Naive thymus-derived CD8-positive, alpha-beta T cell (primary cell): ENCODE measurements around the gene PLEKHG4. TPM values are rescaled to one million over a fixed set of nuclear protein-coding genes. Genes with fewer than 3 reads are reported as not detected.

Source experiments
- ATAC-seq, 2 donors: fragments of 150-1000 bp; cut with Tn5 transposase in 1 of 2; sonication (Bioruptor Pico), chemical (Tn5 transposase) in 1 of 2; 1 replicate in 1 of 2; 2 replicates in 1 of 2; pipeline ENCODE4 v1.10.0; 2021; ENCODE audit warnings: mild to moderate bottlenecking in 2 of 2, moderate library complexity in 2 of 2
- POLR2A ChIA-PET: fragments of 350-600 bp; sonication (Branson Sonifier 250); formaldehyde crosslinking; loops from one replicate; lab custom pipeline; 2021; ENCODE audit warnings: antibody characterized with exemption; lab: Charles Lee
- DNase-seq, 10 donors: peaks; one replicate each; pipeline versions ENCODE4 v3.0.0 to v3.0.0-alpha.2; 2020 to 2022
- H3K27ac Mint-ChIP-seq, 10 donors: one replicate each; pipeline ENCODE4 v1.8.0; 2020 to 2022; ENCODE audit warnings: mild to moderate bottlenecking in 10 of 10, mixed read lengths in 10 of 10, moderate library complexity in 4 of 10, inconsistent platforms in 1 of 10
- H3K27me3 Mint-ChIP-seq, 5 donors: one replicate each; pipeline ENCODE4 v1.8.0; 2021 to 2022; ENCODE audit warnings: mixed read lengths in 5 of 5
- H3K36me3 Mint-ChIP-seq, 3 donors: one replicate each; pipeline ENCODE4 v1.8.0; 2020 to 2022; ENCODE audit warnings: mixed read lengths in 3 of 3, mild to moderate bottlenecking in 2 of 3, inconsistent platforms in 1 of 3
- H3K4me1 Mint-ChIP-seq, 4 donors: one replicate each; pipeline ENCODE4 v1.8.0; 2021 to 2022; ENCODE audit warnings: mixed read lengths in 4 of 4
- H3K4me3 Mint-ChIP-seq, 10 donors: one replicate each; pipeline ENCODE4 v1.8.0; 2020 to 2022; ENCODE audit warnings: mild to moderate bottlenecking in 10 of 10, mixed read lengths in 10 of 10, moderate library complexity in 6 of 10, inconsistent platforms in 1 of 10
- H3K9me3 Mint-ChIP-seq, 9 donors: one replicate each; pipeline ENCODE4 v1.8.0; 2020 to 2022; ENCODE audit warnings: mixed read lengths in 9 of 9, mild to moderate bottlenecking in 3 of 9, inconsistent platforms in 1 of 9, moderate library complexity in 1 of 9
- polyA plus RNA-seq, 3 donors: library from polyadenylated mRNA; unstranded; fragments of 300-500 nt; fragmentation: Illumina TruSeq; gene quantifications; one replicate each; pipeline ENCODE4 v1.2.3, GENCODE V29; 2021
- total RNA-seq, 8 experiments: library from RNA in 2 of 8; stranded (reverse) in 2 of 8; gene quantifications; one replicate each; pipeline ENCODE4 v1.2.3 and lab custom pipeline; 2021 to 2026

Gene PLEKHG4
- total and polyA plus RNA-seq, 5 experiments from 2014 or later, result 7.9 to 41.0 (median 11.7) TPM

DNA sequence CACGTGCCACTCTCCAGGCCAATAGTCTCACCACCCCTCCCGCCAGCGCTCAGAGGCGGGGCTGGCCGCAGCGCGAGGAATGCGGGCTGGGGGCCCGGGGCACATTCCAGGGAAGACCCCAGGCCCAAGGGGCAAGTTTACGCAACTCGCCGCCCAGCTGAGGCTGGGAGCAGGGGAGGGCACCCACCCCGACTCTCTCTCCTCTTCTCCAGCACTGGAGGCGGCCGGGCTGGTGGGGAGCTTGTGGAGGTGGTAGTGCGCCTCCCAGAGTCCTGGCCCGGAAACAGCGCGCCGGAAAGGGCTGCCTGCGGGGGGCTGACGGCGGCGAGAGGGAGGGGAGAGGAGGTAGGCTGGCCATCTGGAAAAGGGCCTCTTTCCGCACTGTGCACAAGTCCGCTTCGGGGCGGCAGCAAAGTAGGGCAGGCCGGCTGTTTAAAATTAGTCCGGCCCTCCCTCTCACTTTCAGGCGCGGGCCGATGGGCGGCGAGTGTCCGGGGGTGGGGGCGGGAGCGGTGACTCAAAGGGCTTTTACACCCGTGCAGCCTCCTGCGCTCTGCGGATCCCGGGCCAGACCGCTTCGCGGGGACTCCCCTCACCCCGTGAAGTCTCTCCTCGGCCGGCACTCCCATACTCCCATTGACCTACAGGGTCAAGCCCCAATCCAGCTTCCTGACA lies 33.1 kb upstream of the PLEKHG4 start:
- DNase-seq (peak; percentile 20 to 69 (median 35)), ATAC-seq (no peak)
- Mint-ChIP-seq H3K4me3 (peak overlapping the region; percentile 87 to 98 (median 90)), H3K4me1 (peaks cover 31 to 57% (median 56%) of the 10 kb centered on the region in 4 donors), H3K27ac (peak overlapping the region in 5 of 10 donors; percentile 75 to 94 (median 87)), H3K36me3 (no peaks in the 10 kb centered on the region), H3K9me3 (no peaks in the 10 kb centered on the region), H3K27me3 (peaks cover 0 to 8% (median 0%) of the 10 kb centered on the region in 5 donors)
- POLR2A ChIA-PET, result interaction anchor here (1.1 to 5.7 kb wide), 2 partner anchors 17 to 38 kb away, joined by 3 to 99 read pairs; partner anchors contain the start of gene TMEM208

DNA sequence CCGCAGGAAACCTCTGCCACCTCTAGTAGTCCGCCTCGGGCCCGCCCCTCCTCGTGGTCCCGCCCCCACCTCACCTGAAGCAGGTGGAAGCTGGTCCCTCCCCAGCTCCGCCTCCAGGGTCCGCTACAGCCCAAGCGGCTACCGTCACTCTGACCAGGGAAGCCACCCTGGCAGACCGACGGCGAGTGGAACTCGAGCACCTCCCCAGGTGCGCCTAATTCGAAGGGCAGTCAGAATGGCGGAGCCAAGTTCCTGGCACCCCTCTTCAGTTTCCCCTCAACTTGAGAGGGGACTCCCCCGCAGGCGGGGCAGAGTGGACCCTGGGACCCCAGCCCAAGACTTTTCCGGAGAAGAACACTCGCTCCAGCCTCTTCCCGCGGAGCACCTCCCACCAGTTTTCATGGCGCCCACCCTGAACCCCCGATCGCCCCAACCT lies 32.6 kb upstream of the PLEKHG4 start:
- POLR2A ChIA-PET, result interaction anchor here (1.1 to 5.7 kb wide), 4 partner anchors 18 to 313 kb away, joined by 3 to 99 read pairs (median 3); partner anchors contain the start of gene TMEM208
- Mint-ChIP-seq H3K27me3 (peaks cover 0 to 10% (median 0%) of the 10 kb centered on the region in 5 donors), H3K4me1 (peaks cover 31 to 56% (median 52%) of the 10 kb centered on the region in 4 donors), H3K9me3 (no peaks in the 10 kb centered on the region), H3K36me3 (no peaks in the 10 kb centered on the region), H3K27ac (peak overlapping the region in 8 of 10 donors; percentile 75 to 94 (median 87)), H3K4me3 (peak overlapping the region; percentile 87 to 98 (median 90))
- DNase-seq, result peak in 6 of 10 donors; percentile 15 to 52 (median 38)
- ATAC-seq, result peak; percentile 7

DNA sequence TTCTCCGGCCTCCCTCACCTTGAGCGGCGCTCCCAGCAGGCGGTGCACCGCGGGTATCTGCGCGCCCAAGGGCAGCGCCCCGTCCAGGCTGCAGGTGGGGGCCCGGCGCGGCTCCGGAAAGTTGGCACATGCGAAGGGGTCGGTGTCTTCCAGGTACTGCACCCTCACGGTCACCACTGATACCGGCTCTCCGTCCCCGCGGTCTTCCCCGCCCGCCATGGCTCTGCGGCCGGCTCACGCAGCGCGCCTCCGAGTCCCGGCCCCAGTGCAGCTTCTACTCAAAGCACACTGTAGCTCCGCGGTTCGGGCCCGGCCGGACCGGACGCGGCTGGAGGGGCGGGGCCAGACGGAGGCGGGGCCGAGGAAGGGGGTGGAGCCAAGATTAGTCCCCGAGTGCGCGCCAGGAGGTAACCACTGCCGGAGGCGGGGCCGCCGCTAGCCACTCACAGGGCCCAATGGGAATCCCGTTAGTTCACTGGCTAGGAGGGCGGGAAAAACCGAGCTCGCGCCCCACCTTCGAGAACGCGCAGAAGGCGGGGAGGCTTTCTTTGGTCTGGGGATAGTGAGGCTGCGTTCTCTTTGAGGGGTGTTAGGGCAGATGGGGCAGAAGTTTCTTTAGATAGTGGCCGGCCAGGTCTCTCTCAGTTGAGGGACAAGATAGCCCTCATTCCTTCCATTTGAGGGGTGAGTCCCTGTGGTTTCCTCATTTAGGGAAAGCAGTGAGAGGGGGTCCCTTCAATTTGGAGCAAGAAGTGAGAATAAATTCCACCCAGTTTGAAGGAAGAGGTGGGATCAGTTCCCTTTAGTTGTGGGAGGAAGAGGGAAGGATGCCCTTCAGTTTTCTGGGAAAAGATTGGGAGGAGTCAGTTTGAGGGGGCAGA lies 31.9 kb upstream of the PLEKHG4 start, which contains the start of gene FHOD1:
FHOD1 (minus strand) TSS at position 290 of the 881 bp plus-strand sequence; CDS start at position 219, 71 bp downstream.
- Mint-ChIP-seq H3K36me3 (no peaks in the 10 kb centered on the region), H3K27me3 (peaks cover 0 to 11% (median 0%) of the 10 kb centered on the region in 5 donors), H3K27ac (peak within 1 kb of the TSS; percentile 77 to 94 (median 87)), H3K4me3 (peak within 1 kb of the TSS; percentile 87 to 98 (median 90)), H3K9me3 (no peaks in the 10 kb centered on the region), H3K4me1 (peaks cover 31 to 55% (median 51%) of the 10 kb centered on the region in 4 donors)
- ATAC-seq (peak; percentile 75 to 77), DNase-seq (peak; percentile 87 to 96 (median 90))
- POLR2A ChIA-PET, result interaction anchor here (1.2 to 5.7 kb wide), 4 partner anchors 18 to 314 kb away, joined by 3 to 99 read pairs (median 3); partner anchors contain the start of gene TMEM208

DNA sequence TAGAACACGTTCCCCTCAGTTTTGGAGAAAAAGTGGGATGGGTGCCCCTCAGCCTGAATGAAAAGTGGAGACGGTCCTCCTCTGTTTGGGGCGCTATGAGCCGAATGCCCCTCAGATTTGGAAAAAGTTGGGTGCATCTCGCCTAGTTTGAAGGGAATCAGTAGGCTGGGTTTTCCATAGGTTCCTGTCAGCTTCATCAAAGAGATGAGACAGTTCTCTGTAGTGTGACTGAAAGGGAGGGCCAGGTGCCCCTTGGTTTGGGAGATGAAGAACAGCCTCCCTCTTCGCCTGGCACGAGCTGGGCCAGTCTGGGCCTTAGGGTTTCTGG lies 31.3 kb upstream of the PLEKHG4 start:
- H3K27ac Mint-ChIP-seq, result peak overlapping the region in 9 of 10 donors; percentile 17 to 89 (median 87)
- H3K27me3 Mint-ChIP-seq, result peaks cover 0 to 11% (median 0%) of the 10 kb centered on the region in 5 donors
- POLR2A ChIA-PET, result interaction anchor here (1.2 to 5.7 kb wide), 4 partner anchors 19 to 315 kb away, joined by 3 to 99 read pairs (median 3); partner anchors contain the start of gene TMEM208
- peak in 1 of 10 donors; percentile 12 for DNase-seq
- ATAC-seq, result no peak
- no peaks in the 10 kb centered on the region for H3K36me3 Mint-ChIP-seq
- H3K4me3 Mint-ChIP-seq, result peak overlapping the region; percentile 87 to 98 (median 90)
- H3K9me3 Mint-ChIP-seq, result no peaks in the 10 kb centered on the region
- peaks cover 30 to 51% (median 49%) of the 10 kb centered on the region in 4 donors for H3K4me1 Mint-ChIP-seq

DNA sequence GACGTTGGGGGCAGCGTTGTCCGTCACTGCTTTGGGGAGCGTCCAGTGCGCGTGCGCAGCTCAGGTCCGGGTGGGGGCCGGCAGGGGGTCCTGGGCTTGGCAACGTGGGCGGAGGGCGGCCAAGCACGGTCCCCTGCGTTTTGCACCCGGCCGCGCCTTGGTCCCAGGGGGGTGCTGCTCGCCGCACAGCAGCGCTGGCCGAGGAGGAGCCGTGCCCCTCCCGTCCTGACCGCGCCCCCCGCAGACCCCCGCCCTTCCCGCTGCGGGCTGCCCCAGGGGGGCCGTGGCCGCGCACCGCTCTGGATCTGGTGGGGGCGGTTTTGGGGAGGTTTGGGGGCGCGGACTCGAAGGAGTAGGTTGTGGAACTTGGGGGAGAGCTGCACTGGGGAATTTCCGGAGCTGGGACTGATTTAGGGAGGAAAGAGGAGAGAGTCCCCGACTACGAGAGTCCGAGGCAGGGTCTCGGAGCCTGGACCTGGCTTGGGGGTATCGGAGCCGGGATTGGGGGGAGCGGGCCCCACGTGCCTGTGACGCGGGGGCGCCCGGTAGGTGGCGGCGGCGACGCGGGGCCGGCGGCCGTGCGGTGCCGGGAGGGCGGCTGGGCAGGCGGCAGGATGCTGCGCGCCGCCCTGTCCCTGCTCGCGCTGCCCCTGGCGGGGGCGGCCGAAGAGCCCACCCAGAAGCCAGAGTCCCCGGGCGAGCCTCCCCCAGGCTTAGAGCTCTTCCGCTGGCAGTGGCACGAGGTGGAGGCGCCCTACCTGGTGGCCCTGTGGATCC lies 30.7 kb upstream of the PLEKHG4 start, which contains the start of gene SLC9A5:
SLC9A5 (plus strand) TSS at position 579 of the 777 bp plus-strand sequence; CDS start at position 615, 36 bp downstream.
- H3K4me1 Mint-ChIP-seq, result peaks cover 30 to 51% (median 46%) of the 10 kb centered on the region in 4 donors
- H3K36me3 Mint-ChIP-seq, result no peaks in the 10 kb centered on the region
- peak in 3 of 10 donors; percentile 21 to 40 (median 31) for DNase-seq

DNA sequence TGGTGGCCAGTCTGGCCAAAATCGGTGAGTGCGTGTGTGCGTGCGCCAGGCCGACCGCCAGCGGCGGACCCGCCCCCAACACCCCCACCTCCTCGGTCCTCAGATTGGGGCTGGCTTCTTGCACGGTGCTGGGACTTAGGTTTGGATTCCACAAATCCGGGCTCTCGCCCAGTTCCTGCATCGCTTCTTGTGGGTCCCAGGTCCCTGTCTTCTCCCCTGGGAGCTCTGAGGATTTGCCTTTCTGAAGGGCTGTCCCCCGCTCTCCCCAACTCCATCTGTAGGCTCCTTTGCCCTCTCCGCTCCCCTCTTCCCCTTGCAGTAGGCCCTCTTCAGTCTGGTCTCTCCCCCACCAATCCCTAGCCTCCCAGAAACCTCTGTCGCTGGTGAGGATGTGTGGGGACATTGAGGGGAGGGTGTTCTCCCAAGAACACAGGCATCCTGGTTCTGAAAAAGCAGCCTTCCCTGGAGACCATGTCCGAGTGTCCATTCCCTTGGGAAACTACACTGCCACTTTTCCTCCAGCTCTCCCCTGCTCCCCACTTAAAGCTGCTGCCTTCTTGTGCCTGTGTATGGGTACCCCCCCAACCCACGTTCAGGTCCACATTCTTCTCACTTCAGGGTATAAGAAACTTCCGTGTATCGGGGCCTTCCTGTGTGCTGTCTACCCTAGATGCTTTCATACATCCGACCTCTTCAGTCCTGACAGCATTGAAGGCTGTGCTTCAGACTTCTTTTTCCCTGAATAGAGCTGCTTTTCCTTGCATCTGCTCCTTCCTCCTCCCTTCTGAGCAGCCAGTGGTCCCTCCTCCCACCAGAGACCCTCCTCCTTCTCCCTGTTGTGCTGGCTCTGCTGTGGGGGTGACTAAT lies 29.9 kb upstream of the PLEKHG4 start:
- H3K27ac Mint-ChIP-seq, result peak overlapping the region in 7 of 10 donors; percentile 22 to 87 (median 63)
- POLR2A ChIA-PET, result interaction anchor here (5.7 kb wide), 1 partner anchor 20 kb away, joined by 99 read pairs; the partner anchor contains the start of gene TMEM208
- peak overlapping the region; percentile 71 to 90 (median 82) for H3K4me3 Mint-ChIP-seq
- no peak for DNase-seq
- H3K9me3 Mint-ChIP-seq, result no peaks in the 10 kb centered on the region
- H3K4me1 Mint-ChIP-seq, result peaks cover 25 to 45% (median 38%) of the 10 kb centered on the region in 4 donors
- ATAC-seq, result no peak
- peaks cover 0 to 12% (median 0%) of the 10 kb centered on the region in 5 donors for H3K27me3 Mint-ChIP-seq
- no peaks in the 10 kb centered on the region for H3K36me3 Mint-ChIP-seq

More for the DNA sequence above, 30.7 kb upstream of the PLEKHG4 start, which contains the start of gene SLC9A5:
- Mint-ChIP-seq H3K27me3 (peaks cover 0 to 11% (median 0%) of the 10 kb centered on the region in 5 donors), H3K4me3 (peak within 1 kb of the TSS; percentile 87 to 98 (median 90)), H3K27ac (peak within 1 kb of the TSS; percentile 22 to 94 (median 87)), H3K9me3 (no peaks in the 10 kb centered on the region)
- POLR2A ChIA-PET, result interaction anchor here (1.2 to 5.7 kb wide), 2 partner anchors 19 to 64 kb away, joined by 3 to 99 read pairs; partner anchors contain the start of gene TMEM208
- ATAC-seq, result peak in 1 of 2 donors; percentile 7

DNA sequence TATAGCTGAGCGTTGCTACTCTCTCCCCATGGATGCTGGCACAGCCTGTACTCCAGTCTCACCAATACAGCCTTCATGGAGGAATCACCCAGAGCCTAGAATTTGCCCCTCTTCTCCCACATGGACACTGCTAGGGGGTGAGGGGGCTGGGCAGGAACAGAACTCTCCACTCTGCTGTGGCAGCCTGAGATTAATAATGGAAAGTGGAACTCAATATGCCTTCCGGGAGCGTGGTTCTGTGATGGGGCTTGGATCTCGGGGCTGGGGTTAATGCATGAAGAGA lies 29.3 kb upstream of the PLEKHG4 start:
- Mint-ChIP-seq H3K4me1 (peaks cover 21 to 39% (median 32%) of the 10 kb centered on the region in 4 donors), H3K4me3 (peak overlapping the region; percentile 71 to 90 (median 82)), H3K9me3 (no peaks in the 10 kb centered on the region), H3K36me3 (no peaks in the 10 kb centered on the region), H3K27ac (peak overlapping the region in 2 of 10 donors; percentile 63 to 86), H3K27me3 (peaks cover 0 to 12% (median 0%) of the 10 kb centered on the region in 5 donors)
- ATAC-seq, result no peak
- no peak for DNase-seq
- POLR2A ChIA-PET, result no interaction called here

DNA sequence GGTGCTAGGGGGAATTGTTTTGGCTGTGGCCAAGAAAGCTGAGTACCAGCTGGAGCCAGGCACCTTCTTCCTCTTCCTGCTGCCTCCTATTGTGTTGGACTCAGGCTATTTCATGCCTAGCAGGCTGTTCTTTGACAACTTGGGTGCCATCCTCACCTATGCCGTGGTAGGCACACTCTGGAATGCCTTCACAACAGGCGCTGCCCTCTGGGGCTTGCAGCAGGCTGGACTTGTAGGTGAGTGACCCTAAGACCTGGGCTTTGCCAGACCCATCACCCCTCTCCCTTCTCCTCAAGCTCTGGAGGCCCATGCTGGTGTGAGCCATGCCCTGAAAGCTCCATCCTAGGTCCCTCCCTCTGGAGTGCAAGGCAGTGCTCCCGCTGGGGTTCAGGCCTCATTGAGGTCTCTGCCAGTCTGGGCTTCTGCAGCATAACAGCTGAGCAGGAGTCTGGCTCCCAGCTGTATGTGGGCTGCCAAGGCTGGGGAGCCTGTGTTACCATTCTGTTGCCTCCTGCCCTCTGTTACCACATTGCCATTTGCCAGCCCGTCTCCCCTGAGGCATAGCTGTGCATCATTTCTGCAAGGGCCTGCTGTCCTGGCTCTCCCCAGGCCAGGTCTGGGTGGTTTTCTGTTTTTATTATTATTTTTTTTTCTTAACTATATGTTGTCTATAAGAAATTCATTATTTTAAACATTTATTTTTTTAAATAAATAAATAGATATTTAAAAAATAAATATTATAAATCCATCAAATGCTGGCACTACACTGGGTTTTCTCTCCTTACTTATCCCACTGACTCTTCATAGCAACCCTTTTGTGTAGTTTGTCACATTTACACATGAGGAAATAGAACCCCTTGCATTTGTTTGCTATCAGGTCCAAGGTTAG lies 26.5 kb upstream of the PLEKHG4 start:
- no peak overlapping the region for H3K27ac Mint-ChIP-seq

DNA sequence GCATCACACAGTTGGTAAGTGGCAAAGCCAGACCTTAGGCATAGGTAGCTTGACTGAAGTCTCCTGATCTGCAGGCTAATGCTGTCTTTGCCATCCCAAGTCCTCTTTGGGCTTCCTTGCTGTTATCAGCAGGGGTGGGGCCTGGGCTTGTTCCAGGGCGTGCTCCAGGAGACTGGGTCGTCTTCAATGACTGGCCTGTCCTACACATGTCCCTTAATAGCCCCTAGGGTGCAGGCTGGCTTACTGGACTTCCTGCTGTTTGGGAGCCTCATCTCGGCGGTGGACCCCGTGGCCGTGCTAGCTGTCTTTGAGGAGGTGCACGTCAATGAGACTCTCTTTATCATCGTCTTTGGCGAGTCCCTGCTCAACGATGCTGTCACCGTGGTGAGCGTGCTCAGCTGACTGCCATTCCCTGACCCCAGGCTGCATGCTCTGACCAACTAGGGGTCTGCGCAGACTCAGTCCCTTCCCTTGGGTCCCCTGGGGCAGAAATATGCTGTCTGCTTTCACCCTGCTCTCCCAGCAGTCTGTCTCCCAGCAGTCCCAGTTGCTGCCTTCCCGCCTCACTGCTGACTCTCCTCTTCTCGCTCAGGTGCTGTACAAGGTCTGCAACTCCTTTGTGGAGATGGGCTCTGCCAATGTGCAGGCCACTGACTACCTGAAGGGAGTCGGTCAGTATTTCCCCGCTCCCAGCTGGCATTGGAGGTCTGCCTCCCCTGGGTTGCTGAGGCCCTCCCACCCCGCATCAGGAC lies 24.4 kb upstream of the PLEKHG4 start:
- H3K4me3 Mint-ChIP-seq, result no peak overlapping the region
- ATAC-seq (no peak), DNase-seq (no peak)
- H3K36me3 Mint-ChIP-seq, result no peaks in the 10 kb centered on the region
- no peak overlapping the region for H3K27ac Mint-ChIP-seq
- H3K4me1 Mint-ChIP-seq, result peaks cover 2 to 4% (median 3%) of the 10 kb centered on the region in 4 donors
- POLR2A ChIA-PET, result no interaction called here
- H3K27me3 Mint-ChIP-seq, result peaks cover 5 to 34% (median 13%) of the 10 kb centered on the region in 5 donors
- no peaks in the 10 kb centered on the region for H3K9me3 Mint-ChIP-seq

More for the DNA sequence above, 26.5 kb upstream of the PLEKHG4 start:
- POLR2A ChIA-PET, result no interaction called here
- DNase-seq (no peak), ATAC-seq (no peak)
- H3K9me3 Mint-ChIP-seq, result no peaks in the 10 kb centered on the region
- H3K4me1 Mint-ChIP-seq, result peaks cover 13 to 19% (median 18%) of the 10 kb centered on the region in 4 donors
- peaks cover 2 to 30% (median 12%) of the 10 kb centered on the region in 5 donors for H3K27me3 Mint-ChIP-seq
- peak overlapping the region in 1 of 10 donors; percentile 20 for H3K4me3 Mint-ChIP-seq
- no peaks in the 10 kb centered on the region for H3K36me3 Mint-ChIP-seq
